MV-4-11 (cell line): ENCODE data around the gene TBC1D17.
A peak's percentile ranks its signal among the peaks of the same experiment; 100 is the strongest.

ENCODE experiments used
- DNase-seq: peaks from one replicate; lab custom pipeline; 2025; lab: John Stamatoyannopoulos, UW

Gene TBC1D17

DNA sequence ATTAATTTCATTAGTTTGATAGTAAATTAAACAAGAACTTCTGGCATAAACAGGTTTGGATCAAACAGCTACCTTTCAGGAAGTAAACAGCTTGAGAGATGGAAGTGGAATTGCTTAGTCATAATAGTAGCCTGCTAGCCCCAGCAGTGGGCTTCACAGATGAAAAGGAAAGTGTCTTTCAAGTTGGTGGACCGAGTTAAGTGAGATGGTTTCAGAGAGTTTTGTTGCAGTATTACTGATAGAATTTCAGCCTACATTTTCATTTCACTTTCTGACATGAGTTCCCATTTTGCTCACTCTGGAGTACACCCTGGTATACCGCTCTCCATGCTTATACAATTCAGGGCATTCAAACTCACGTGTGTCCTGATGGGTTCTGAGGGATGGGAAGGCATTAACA is 28.6 kb upstream of the TBC1D17 start:
- peak; percentile 33 for DNase-seq

- DNase-seq = no peak
These were observed 27.9 kb upstream of the TBC1D17 start for GRCh38 chr19:49849433-49850220.

- DNase-seq = no peak
These were observed 27.3 kb upstream of the TBC1D17 start for GRCh38 chr19:49850221-49850486.

- DNase-seq = peak; percentile 94
These were observed 26.8 kb upstream of the TBC1D17 start, which contains the start of gene PTOV1 for GRCh38 chr19:49850487-49851342. PTOV1 (plus strand) TSS chr19:49851159.

GRCh38 chr19:49851456-49852259 is 25.8 kb upstream of the TBC1D17 start:
- no peak for DNase-seq

DNA sequence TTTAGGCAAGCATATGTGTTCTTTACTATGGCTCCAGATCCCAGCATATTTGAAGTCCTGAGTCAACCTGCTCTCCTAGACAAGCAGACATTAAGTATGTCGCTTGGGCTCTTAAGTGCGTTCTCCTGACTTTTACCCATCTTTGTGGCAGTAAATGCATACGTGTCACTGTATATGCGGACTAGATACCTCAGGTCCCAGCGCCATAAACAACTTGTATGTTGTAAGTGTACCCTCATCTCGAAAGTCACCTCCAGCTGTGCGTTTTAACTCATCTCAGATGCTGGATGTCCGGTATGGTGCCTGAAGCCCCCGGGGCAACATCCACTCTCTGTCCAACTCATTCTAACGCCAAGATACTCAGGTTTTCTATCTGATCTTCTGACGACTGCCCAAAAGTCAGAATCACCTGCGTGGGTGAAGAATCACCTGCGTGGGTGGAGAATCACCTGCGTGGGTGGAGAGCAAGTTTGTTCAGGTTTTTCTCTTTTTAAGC is 24.8 kb upstream of the TBC1D17 start:
- DNase-seq = no peak

DNA sequence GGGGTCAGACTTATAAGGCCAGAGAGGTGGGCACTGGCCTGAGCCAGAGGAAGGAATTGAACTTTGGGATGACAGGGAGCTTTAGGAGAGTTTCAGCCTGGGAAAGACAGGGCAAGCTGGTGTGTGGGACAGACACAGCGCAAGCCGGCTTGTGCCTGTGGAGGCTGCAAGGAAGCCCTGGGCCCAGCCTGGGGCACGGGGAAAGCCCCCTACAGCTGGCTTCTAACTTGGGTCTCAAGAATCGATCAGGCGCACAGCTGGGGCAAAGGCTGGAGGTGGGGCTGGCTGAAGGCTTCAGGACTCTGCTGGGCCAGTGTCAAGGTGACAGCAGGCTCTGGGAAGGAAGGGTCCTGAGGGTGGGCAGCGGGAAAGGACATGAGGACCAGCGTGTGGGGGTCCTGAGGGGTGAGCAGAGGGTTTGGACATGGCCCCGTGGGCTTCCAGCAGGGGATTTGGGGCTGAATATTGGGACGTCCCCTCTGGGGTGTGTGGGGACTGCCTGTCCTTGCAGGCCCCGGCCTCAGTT is 23.6 kb upstream of the TBC1D17 start:
- DNase-seq = no peak

GRCh38 chr19:49854378-49855263 is 22.9 kb upstream of the TBC1D17 start:
- no peak for DNase-seq

DNA sequence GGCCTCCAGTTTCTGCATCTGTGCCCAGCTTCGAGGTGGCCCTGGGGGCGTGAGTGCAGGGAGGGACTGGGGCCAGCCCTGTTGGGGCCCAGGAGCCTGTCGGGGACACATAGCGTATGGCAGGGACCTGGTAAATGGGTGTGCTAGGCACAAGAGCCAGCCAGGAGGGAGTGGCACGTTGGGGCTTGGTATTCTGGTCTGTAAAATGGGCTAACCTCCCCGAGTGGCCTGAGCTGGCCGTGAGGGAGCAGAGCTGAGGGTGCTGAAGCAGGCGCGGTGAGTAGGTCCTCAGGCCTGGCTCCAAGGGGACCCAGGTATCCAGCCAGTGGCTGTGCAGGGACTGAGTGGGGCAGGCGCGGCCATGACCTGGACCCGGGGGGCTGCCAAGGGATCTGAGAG is 22.2 kb upstream of the TBC1D17 start:
- no peak for DNase-seq

DNA sequence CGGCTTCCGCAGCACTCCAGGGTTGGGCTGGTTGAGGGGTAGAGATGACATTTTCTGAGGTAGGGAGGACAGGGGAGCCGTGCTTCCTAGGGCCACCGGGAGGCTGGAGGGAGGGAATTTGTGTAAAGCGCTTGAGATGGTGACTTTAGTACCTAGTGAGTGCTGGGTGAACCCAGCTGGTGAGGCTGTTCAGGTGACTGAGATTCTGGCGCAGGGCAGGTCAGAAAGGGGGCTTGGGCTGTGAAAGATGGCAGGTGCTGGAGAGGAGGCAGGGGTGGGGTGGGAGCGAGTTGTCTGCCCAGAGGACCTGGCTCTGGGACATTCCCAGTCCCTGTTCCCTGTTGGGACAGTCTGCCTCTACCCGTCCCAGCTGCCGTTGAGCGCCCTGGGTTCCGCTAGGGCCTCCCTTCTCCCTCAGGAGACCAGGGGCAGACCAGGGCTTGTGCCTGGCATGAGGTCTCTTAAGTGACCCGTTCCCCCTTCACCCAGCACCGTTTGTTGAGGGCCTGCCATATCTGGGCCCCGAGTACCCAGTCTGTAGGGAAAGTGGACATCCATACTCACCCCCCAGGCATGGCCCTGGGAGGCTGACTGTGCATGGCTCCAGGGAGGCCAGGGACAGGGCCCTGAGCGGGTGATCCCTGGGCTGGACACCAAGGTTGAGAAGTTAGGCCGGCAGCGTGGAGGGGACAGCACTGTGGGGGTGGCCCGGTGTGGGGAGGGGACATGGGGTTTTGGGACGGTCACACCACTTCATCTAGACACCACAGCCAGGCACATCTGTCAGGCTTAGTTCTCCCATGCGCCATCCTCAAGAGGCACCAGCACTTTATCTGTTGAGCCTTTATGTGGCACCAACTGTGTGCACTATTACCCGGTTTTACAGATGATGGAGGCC is 21.6 kb upstream of the TBC1D17 start:
- DNase-seq = no peak

- no peak for DNase-seq
These were observed 20.9 kb upstream of the TBC1D17 start for GRCh38 chr19:49856574-49857021.

GRCh38 chr19:49857061-49857837 is 20.3 kb upstream of the TBC1D17 start:
- DNase-seq = no peak

DNA sequence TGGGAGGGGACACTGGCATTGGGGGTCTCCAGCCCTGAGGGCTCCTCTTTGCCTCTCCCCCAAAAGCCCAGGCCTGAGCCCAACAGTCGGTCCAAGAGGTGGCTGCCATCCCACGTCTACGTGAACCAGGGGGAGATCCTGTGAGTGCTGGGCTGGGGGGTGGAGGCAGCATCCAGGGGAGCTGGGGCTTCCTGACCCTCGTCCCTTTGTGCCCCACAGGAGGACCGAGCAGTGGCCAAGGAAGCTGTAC is 19.7 kb upstream of the TBC1D17 start:
- DNase-seq = no peak

DNA sequence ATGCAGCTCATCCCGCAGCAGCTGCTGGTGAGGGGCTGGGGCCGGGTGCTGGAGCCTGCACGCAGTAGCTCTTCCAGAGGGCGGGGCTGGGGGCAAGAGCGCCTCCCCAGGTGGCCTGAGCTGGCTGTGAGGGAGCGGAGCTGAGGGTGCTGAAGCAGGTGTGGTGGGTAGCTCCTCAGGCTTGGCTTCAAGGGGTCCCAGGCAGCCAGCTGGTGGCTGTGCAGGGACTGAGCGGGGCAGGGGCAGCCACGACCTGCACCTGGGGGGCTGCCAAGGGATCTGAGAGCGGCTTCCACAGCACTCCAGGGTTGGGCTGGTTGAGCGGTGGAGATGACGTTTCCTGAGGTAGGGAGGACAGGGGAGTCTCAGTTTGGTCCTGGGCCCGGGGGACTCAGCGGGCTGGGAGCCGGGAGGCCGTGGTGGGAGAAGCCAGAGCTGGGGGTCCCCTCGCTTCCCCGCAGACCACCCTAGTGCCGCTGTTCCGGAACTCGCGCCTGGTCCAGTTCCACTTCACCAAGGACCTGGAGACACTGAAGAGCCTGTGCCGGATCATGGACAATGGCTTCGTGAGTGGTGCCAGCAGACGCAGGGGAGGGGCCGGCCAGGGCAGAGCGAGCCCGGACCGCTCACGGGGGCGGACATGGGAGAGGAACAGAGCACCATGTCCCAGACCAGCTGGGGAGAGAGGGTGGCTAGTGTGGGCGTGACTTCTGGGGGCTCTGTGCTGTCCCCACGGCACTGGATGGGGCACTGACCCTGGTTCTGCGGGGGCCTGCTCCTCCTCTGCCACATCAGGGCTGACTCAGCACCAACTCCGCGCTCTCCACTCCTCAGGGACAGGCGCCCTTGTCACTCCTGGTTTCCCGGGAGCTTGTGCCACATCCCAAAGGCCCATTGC is 19.2 kb upstream of the TBC1D17 start:
- no peak for DNase-seq

GRCh38 chr19:49859682-49860335 is 17.7 kb upstream of the TBC1D17 start:
- DNase-seq = no peak

DNA sequence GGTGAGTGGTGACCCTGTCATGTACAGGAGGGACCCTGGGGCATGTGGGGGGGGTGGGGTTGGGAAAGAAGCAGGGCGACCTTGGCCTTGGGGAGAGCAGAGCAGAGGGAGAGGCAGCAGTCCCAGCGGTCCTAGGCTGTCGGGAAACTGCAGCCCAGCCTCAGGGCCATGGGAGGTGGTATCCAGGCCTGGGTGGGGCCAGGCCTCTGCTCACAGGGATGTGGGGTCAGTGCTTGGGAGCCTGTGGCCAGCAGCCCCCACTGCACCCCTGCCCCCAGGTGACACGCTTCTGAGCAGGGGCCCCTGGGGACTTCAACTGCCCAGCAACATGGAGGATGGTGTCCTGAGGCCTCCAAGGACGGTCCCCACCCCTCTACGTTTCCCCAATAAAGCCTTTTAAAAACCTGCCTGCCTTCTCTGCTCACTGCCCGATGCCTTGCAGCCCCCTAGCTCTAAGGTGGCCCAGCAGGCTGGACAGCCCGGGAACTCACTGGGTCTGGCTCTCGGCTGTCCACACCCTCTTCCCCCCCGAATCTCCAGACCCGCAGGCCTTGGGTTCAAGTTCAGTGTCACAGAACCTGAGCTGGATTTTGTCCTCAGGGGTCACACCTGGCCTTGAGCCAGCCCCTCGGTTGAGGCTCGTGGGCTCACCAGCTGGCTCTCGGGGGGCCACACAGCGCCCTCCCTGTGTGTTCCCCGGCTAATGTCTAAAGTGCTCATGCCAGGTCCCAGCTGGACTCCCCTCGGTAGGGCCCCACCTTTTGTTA is 17.0 kb upstream of the TBC1D17 start:
- no peak for DNase-seq

DNA sequence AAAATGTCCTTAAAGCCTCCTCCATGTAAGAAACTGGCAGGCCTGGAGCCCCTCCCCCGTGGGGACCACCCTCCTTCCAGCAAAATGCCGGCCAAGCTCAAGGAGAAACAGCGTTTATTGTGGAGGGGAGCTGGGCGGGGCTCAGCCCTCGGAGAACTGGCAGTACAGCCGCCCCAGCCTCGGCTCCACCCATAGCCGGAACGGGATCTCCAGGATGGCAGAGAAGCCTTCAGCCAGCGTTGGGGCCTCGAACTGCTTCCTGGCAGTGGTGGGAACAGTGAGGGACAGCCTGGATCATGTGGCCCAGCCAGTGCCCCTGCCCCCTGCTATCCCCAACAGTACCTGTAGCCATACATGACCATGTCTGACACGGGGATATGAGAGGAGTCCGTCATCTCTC is 16.4 kb upstream of the TBC1D17 start:
- DNase-seq = no peak
